HCT116 (cell line): ENCODE data around the gene DDX50. TPM values are rescaled to one million over a fixed set of nuclear protein-coding genes. Genes with fewer than 3 reads are reported as not detected.

Source experiments
- ATAC-seq: fragments of 200-7000 bp; cut with Tn5 transposase; 2 replicates; pipeline ENCODE4 v1.9.1; 2020; ENCODE audit warnings: mild to moderate bottlenecking, moderate library complexity
- BruUV-seq: library from RNA; stranded (reverse); fragments of 400-500 nt; replicated peaks from 2 replicates; lab custom pipeline; 2021; lab: Mats Ljungman, UMichigan
- CTCF ChIA-PET: fragments of 300-600 bp; sonication (Branson Sonifier 250); formaldehyde crosslinking; loops from one replicate; lab custom pipeline; 2021; ENCODE audit warnings: antibody characterized with exemption; lab: Charles Lee
- POLR2A ChIA-PET: fragments of 300-600, 350-600 bp; sonication (Branson Sonifier 250); formaldehyde crosslinking; loops from one replicate; lab custom pipeline; 2021; ENCODE audit warnings: antibody characterized with exemption; lab: Charles Lee
- RAD21 ChIA-PET, 2 experiments: fragments of 300-600 bp; sonication (Branson Sonifier 250); formaldehyde crosslinking; loops; one replicate each; lab custom pipeline; 2023; ENCODE audit warnings: low total read pairs in 2 of 2; ENCODE audit not compliant: uncharacterized antibody in 2 of 2, unreplicated experiment in 2 of 2, low non-redundant PET in 1 of 2; lab: Charles Lee
- DNase-seq: peaks from one replicate; pipeline ENCODE4 v3.0.0-alpha.2; 2010; ENCODE audit warnings: low read depth, low spot score
- H2AFZ ChIP-seq: fragments of 200-600 bp; shearing (Covaris generic), sonication (generic); 2 replicates; pipeline ENCODE4 v1.6.1; 2017; ENCODE audit warnings: low read depth, mixed run types, mixed read lengths, antibody characterized with exemption, low read length; ENCODE audit not compliant: poor library complexity, severe bottlenecking
- H3K27ac ChIP-seq: 2 replicates; pipeline ENCODE4 v1.5.1; 2012; ENCODE audit warnings: low read depth, low read length
- H3K27me3 ChIP-seq: fragments of 200-600 bp; sonication (generic); 2 replicates; pipeline ENCODE4 v1.6.1; 2016; ENCODE audit warnings: mixed run types, low read length, mixed read lengths; ENCODE audit not compliant: insufficient read depth
- H3K36me3 ChIP-seq, 2 experiments: fragments of 200-500 bp in 1 of 2; fragments of 200-600 bp in 1 of 2; sonication (Bioruptor generic) in 1 of 2; sonication (generic) in 1 of 2; 2 replicates each; pipeline versions ENCODE4 v1.5.1 to v1.6.1; 2014 to 2016; ENCODE audit warnings: low read length in 2 of 2, inconsistent platforms in 1 of 2, mixed read lengths in 1 of 2, mixed run types in 1 of 2; ENCODE audit not compliant: insufficient read depth in 2 of 2, control insufficient read depth in 1 of 2
- H3K4me1 ChIP-seq, 2 experiments: fragments of 200-600 bp in 1 of 2; sonication (generic) in 1 of 2; 2 replicates each; pipeline versions ENCODE4 v1.5.1 to v1.6.1; 2012 to 2017; ENCODE audit warnings: low read length in 2 of 2, inconsistent platforms in 1 of 2, mild to moderate bottlenecking in 1 of 2, mixed read lengths in 1 of 2, mixed run types in 1 of 2, moderate library complexity in 1 of 2; ENCODE audit not compliant: insufficient read depth in 2 of 2, control insufficient read depth in 1 of 2
- H3K4me2 ChIP-seq: fragments of 200-600 bp; sonication (generic); 2 replicates; pipeline ENCODE4 v1.6.1; 2017; ENCODE audit warnings: mixed run types, low read length, mixed read lengths
- H3K4me3 ChIP-seq, 2 experiments: fragments of 200-600 bp in 1 of 2; sonication (generic) in 1 of 2; replicated peaks in 1 of 2; 2 replicates each; pipeline ENCODE4 v1.5.1; 2011 to 2016; ENCODE audit warnings: low read length in 2 of 2, control low read depth in 1 of 2, low read depth in 1 of 2, mild to moderate bottlenecking in 1 of 2, mixed read lengths in 1 of 2, mixed run types in 1 of 2
- H3K79me2 ChIP-seq: fragments of 200-600 bp; sonication (generic); 2 replicates; pipeline ENCODE4 v1.6.1; 2017; ENCODE audit warnings: mild to moderate bottlenecking, mixed run types, low read length, moderate library complexity, mixed read lengths; ENCODE audit not compliant: insufficient read depth
- H3K9ac ChIP-seq: fragments of 200-600 bp; sonication (generic); 2 replicates; pipeline ENCODE4 v1.6.1; 2016; ENCODE audit warnings: low read length, mixed read lengths
- H3K9me2 ChIP-seq: fragments of 200-600 bp; sonication (generic), shearing (Covaris generic); 2 replicates; pipeline ENCODE4 v1.6.1; 2017; ENCODE audit warnings: mixed run types, mild to moderate bottlenecking, moderate library complexity; ENCODE audit not compliant: insufficient read depth
- H3K9me3 ChIP-seq, 2 experiments: fragments of 200-500 bp in 1 of 2; fragments of 200-600 bp in 1 of 2; sonication (Bioruptor generic) in 1 of 2; sonication (generic) in 1 of 2; 2 replicates each; pipeline ENCODE4 v1.6.1; 2014 to 2017; ENCODE audit warnings: low read length in 2 of 2, mixed read lengths in 2 of 2, inconsistent platforms in 1 of 2, low read depth in 1 of 2, mild to moderate bottlenecking in 1 of 2, mixed run types in 1 of 2, moderate library complexity in 1 of 2; ENCODE audit not compliant: control insufficient read depth in 1 of 2, insufficient read depth in 1 of 2
- H4K20me1 ChIP-seq: fragments of 200-600 bp; sonication (generic), shearing (Covaris generic); 2 replicates; pipeline ENCODE4 v1.6.1; 2017; ENCODE audit warnings: mixed run types, mild to moderate bottlenecking, moderate library complexity; ENCODE audit not compliant: insufficient read depth
- CBX3 ChIP-seq: IDR thresholded peaks from 2 replicates; pipeline ENCODE4 v1.6.1; 2012; ENCODE audit warnings: low read depth
- CEBPB ChIP-seq: IDR thresholded peaks from 2 replicates; pipeline ENCODE4 v1.6.1; 2012; ENCODE audit warnings: low read depth
- EGR1 ChIP-seq: IDR thresholded peaks from 2 replicates; pipeline ENCODE4 v1.6.1; 2012; ENCODE audit warnings: low read depth
- ELF1 ChIP-seq: IDR thresholded peaks from 2 replicates; pipeline ENCODE4 v1.6.1; 2012; ENCODE audit warnings: low read depth, borderline replicate concordance
- EZH2 ChIP-seq: fragments of 200-600 bp; sonication (generic); IDR thresholded peaks from 2 replicates; pipeline ENCODE4 v1.6.1; 2017; ENCODE audit warnings: antibody characterized with exemption, mixed run types
- FOSL1 ChIP-seq: IDR thresholded peaks from 2 replicates; pipeline ENCODE4 v1.6.1; 2012; ENCODE audit warnings: low read depth
- POLR2AphosphoS5 ChIP-seq: IDR thresholded peaks from 2 replicates; pipeline ENCODE4 v1.6.1; 2011; ENCODE audit warnings: mild to moderate bottlenecking, low read depth, low read length, moderate library complexity
- RAD21 ChIP-seq: IDR thresholded peaks from 2 replicates; pipeline ENCODE4 v1.6.1; 2012; ENCODE audit warnings: low read depth, mild to moderate bottlenecking
- REST ChIP-seq: IDR thresholded peaks from 2 replicates; pipeline ENCODE4 v1.6.1; 2012; ENCODE audit warnings: low read depth
- SP1 ChIP-seq: IDR thresholded peaks from 2 replicates; pipeline ENCODE4 v1.6.1; 2012; ENCODE audit warnings: low read depth
- SRF ChIP-seq: IDR thresholded peaks from 2 replicates; pipeline ENCODE4 v1.6.1; 2012; ENCODE audit warnings: low read depth
- TCF7L2 ChIP-seq: IDR thresholded peaks from 2 replicates; pipeline ENCODE4 v1.7.0; 2011; ENCODE audit warnings: borderline replicate concordance, inconsistent platforms; ENCODE audit not compliant: insufficient read depth, insufficient read length; ENCODE audit errors: extremely low read depth
- YY1 ChIP-seq: IDR thresholded peaks from 2 replicates; pipeline ENCODE4 v1.6.1; 2011; ENCODE audit warnings: low read length, low read depth, moderate library complexity, mild to moderate bottlenecking; ENCODE audit not compliant: insufficient replicate concordance; ENCODE audit errors: extremely low read depth
- ZFX ChIP-seq: fragments of 450-650 bp; IDR thresholded peaks from 2 replicates; pipeline ENCODE4 v1.6.1; 2017
- ZNF274 ChIP-seq: fragments of 200-500 bp; sonication (Bioruptor generic); IDR thresholded peaks from 2 replicates; pipeline ENCODE4 v1.6.1; 2014; ENCODE audit warnings: mild to moderate bottlenecking, low read depth, low read length, inconsistent platforms
- intact Hi-C: fragments of 100-400 bp; cut with micrococcal nuclease; formaldehyde crosslinking; loops from 2 replicates; pipeline ENCODE4 v1.10.0; 2022
- total RNA-seq: library from RNA; stranded (reverse); gene quantifications from one replicate; pipeline ENCODE4 v1.2.1, GENCODE V29; 2021; ENCODE audit not compliant: unreplicated experiment
- TF ChIP-seq, protein P1 (sequence below): IDR thresholded peaks from 2 replicates; pipeline ENCODE4 v1.6.1; 2011; ENCODE audit warnings: mild to moderate bottlenecking, low read length, moderate library complexity; ENCODE audit not compliant: insufficient replicate concordance; ENCODE audit errors: extremely low read depth
- TF ChIP-seq, protein P2 (sequence below), 3 experiments: fragments of 200-600 bp in 1 of 3; sonication (generic) in 1 of 3; IDR thresholded peaks in 2 of 3; conservative IDR thresholded peaks in 1 of 3; 2 replicates each; pipeline ENCODE4 v1.5.1; 2012 to 2017; ENCODE audit warnings: low read depth in 2 of 3, low read length in 2 of 3, antibody characterized with exemption in 1 of 3, borderline replicate concordance in 1 of 3, control low read depth in 1 of 3, mild to moderate bottlenecking in 1 of 3, mixed read lengths in 1 of 3, mixed run types in 1 of 3, moderate library complexity in 1 of 3; ENCODE audit not compliant: insufficient read depth in 1 of 3
- TF ChIP-seq, protein P3 (sequence below): IDR thresholded peaks from 2 replicates; pipeline ENCODE4 v1.6.1; 2012
- TF ChIP-seq, protein P4 (sequence below): IDR thresholded peaks from 2 replicates; pipeline ENCODE4 v1.6.1; 2012

Gene DDX50
- total RNA-seq, 1 experiment from 2014 or later: 25.6 TPM

- DNase-seq (no peak), ATAC-seq (no peak)
- ChIA-PET RAD21 (no interaction called here), CTCF (no interaction called here), POLR2A (no interaction called here)
- peaks cover 98% of the 10 kb centered on the region for H3K79me2 ChIP-seq
- no peak overlapping the region for H3K4me2 ChIP-seq
- no TSS peak for BruUV-seq
- H3K9me2 ChIP-seq: no peaks in the 10 kb centered on the region
- H3K27me3 ChIP-seq: no peaks in the 10 kb centered on the region
- no peak overlapping the region for H3K9ac ChIP-seq
- peaks cover 43 to 63% of the 10 kb centered on the region in 2 experiments for H3K36me3 ChIP-seq
- no peak overlapping the region for H3K4me3 ChIP-seq
- peaks cover 52% of the 10 kb centered on the region; the same call in 1 of the 2 replicates for H4K20me1 ChIP-seq
- H3K27ac ChIP-seq: no peak overlapping the region
- H3K4me1 ChIP-seq: peaks cover 7 to 8% of the 10 kb centered on the region in 2 experiments; a peak in 3 of 4 replicates
- no peak overlapping the region for H2AFZ ChIP-seq
- intact Hi-C loops: loop anchor here (10.0 kb wide), 1 partner anchor 165 kb away; no protein-coding TSS in a partner anchor
- no peak for TF ChIP-seq SRF
- TF ChIP-seq CBX3: no peak
- TF ChIP-seq, protein P1, sequence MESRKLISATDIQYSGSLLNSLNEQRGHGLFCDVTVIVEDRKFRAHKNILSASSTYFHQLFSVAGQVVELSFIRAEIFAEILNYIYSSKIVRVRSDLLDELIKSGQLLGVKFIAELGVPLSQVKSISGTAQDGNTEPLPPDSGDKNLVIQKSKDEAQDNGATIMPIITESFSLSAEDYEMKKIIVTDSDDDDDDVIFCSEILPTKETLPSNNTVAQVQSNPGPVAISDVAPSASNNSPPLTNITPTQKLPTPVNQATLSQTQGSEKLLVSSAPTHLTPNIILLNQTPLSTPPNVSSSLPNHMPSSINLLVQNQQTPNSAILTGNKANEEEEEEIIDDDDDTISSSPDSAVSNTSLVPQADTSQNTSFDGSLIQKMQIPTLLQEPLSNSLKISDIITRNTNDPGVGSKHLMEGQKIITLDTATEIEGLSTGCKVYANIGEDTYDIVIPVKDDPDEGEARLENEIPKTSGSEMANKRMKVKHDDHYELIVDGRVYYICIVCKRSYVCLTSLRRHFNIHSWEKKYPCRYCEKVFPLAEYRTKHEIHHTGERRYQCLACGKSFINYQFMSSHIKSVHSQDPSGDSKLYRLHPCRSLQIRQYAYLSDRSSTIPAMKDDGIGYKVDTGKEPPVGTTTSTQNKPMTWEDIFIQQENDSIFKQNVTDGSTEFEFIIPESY: no peak
- TF ChIP-seq ZFX: no peak
- TF ChIP-seq FOSL1: no peak
- TF ChIP-seq EGR1: no peak
- no peak for TF ChIP-seq CEBPB
- TF ChIP-seq, protein P2, sequence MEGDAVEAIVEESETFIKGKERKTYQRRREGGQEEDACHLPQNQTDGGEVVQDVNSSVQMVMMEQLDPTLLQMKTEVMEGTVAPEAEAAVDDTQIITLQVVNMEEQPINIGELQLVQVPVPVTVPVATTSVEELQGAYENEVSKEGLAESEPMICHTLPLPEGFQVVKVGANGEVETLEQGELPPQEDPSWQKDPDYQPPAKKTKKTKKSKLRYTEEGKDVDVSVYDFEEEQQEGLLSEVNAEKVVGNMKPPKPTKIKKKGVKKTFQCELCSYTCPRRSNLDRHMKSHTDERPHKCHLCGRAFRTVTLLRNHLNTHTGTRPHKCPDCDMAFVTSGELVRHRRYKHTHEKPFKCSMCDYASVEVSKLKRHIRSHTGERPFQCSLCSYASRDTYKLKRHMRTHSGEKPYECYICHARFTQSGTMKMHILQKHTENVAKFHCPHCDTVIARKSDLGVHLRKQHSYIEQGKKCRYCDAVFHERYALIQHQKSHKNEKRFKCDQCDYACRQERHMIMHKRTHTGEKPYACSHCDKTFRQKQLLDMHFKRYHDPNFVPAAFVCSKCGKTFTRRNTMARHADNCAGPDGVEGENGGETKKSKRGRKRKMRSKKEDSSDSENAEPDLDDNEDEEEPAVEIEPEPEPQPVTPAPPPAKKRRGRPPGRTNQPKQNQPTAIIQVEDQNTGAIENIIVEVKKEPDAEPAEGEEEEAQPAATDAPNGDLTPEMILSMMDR (IDR thresholded peaks at IDR 0.05 in 2 of 3, conservative IDR thresholded peaks at IDR 0.05 in 1 of 3; ENCODE audit: borderline replicate concordance in 1 of 3, insufficient read depth in 1 of 3, low read depth in 2 of 3, low read length in 2 of 3): no peak
- no peak for TF ChIP-seq YY1
- TF ChIP-seq ZNF274: no peak
- no peak for TF ChIP-seq REST
- TF ChIP-seq, protein P3, sequence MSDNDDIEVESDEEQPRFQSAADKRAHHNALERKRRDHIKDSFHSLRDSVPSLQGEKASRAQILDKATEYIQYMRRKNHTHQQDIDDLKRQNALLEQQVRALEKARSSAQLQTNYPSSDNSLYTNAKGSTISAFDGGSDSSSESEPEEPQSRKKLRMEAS: no peak
- no peak for TF ChIP-seq EZH2
- no peak for TF ChIP-seq POLR2AphosphoS5
- TF ChIP-seq SP1: no peak
- TF ChIP-seq RAD21: no peak
- TF ChIP-seq, protein P4, sequence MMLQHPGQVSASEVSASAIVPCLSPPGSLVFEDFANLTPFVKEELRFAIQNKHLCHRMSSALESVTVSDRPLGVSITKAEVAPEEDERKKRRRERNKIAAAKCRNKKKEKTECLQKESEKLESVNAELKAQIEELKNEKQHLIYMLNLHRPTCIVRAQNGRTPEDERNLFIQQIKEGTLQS: no peak
- TF ChIP-seq TCF7L2: no peak
- no peak for TF ChIP-seq ELF1
- no peaks in the 10 kb centered on the region for H3K9me3 ChIP-seq
These were observed 58.8 kb downstream of the DDX50 start for GRCh38 chr10:68959695-68960527.
